ENCODE results near the gene ABAT. TPM values are rescaled to one million over a fixed set of nuclear protein-coding genes. Genes with fewer than 3 reads are reported as not detected.
A peak's percentile ranks its signal among the peaks of the same experiment; 100 is the strongest.

The ABAT gene
- total and polyA plus RNA-seq, 4 donors: 88.3 to 286 (median 191) TPM

DNA sequence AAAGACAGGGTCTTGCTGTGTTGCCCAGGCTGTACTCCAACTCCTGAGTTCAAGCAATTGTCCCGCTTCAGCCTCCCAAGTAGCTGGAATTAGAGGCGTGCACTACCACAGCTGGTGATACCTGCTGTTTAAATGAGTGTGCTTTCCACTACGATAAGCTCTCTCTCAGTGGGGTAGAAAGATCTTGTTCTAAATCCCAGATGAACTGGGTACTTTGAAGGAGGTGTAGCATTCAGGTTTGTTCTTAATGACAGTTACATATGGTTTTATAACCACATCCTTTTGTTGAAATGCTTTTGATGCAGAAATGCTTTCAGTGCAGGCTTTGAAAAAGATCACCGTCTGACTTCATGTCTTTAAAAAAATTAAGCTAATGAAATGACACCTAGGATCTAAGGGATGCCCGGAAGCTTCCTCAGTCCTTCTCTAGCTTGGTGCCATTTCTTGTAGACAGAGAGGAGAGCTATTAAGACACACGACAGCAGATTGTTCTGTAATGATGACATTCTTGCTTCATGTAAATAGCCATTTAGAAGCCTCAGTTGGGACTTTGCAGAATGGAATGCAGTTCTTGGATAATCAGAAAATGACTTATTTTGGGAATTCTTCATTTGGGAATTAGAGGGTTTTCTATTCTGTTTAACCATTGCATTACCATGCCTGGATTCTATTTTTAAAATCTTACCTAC lies 142.7 kb downstream of the ABAT start:
- WGBS (ENCODE audit: insufficient coverage): 76% methylated on average over 5 of the region's 6 CpGs
- Histone ChIP-seq H3K36me3 (ENCODE audit: control insufficient read depth, insufficient read depth, low read length) (peaks cover 29% of the 10 kb centered on the region), H3K27ac (ENCODE audit: low read depth, low read length) (no peak overlapping the region), H3K4me3 (ENCODE audit: low read depth, low read length) (no peak overlapping the region), H3K9me3 (ENCODE audit: control insufficient read depth, insufficient read depth, low read length) (no peaks in the 10 kb centered on the region), H3K27me3 (ENCODE audit: control insufficient read depth, insufficient read depth, low read length) (no peaks in the 10 kb centered on the region), H3K4me1 (ENCODE audit: control insufficient read depth, insufficient read depth, low read length) (no peaks in the 10 kb centered on the region)
- peak in 1 of 6 donors; percentile 76 for DNase-seq (ENCODE audit: low read depth in 4 of 6, low spot score in 6 of 6)

DNA sequence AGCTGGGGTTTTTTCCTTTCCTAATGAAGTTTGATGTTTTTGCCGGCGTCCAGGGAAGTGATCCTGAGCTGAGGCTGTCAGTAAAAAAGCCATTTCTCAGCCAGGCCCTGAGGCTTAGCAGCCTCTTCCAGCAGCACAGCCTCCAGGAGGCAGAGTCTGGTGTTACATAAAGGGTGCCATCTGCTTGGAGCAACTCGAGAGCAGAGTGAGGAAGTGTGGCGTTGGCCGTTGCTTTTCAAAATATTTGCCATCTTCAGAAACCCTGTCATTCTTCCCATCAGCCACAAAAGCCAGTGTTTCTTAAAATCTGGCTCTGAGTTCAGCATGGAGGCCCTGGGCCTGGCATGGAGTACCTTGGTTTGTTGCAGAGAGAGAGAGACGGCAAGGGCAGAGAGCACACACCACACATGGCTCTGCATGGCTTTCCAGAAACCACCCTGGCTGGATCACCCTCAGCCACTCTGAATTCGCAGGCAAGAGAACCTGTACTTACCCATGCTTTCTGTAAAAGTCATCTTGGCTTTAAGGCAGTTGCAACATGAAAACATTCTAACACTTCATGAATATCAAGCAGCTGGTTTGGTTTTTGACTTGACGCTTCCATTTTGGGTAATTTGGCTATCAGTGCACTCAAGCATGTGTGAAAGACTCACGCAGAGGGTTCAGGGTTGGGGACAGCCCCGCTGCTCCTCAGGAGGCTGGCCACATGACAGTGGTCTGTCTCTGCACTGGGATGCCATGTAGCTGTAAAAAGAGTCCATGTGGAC lies 144.3 kb downstream of the ABAT start:
- Histone ChIP-seq H3K36me3 (ENCODE audit: control insufficient read depth, insufficient read depth, low read length) (peaks cover 19% of the 10 kb centered on the region), H3K27ac (ENCODE audit: low read depth, low read length) (no peak overlapping the region), H3K27me3 (ENCODE audit: control insufficient read depth, insufficient read depth, low read length) (no peaks in the 10 kb centered on the region), H3K9me3 (ENCODE audit: control insufficient read depth, insufficient read depth, low read length) (no peaks in the 10 kb centered on the region), H3K4me1 (ENCODE audit: control insufficient read depth, insufficient read depth, low read length) (no peaks in the 10 kb centered on the region), H3K4me3 (ENCODE audit: low read depth, low read length) (no peak overlapping the region)
- 60% methylated on average over 5 of the region's 10 CpGs for WGBS (ENCODE audit: insufficient coverage)
- DNase-seq (ENCODE audit: low read depth in 4 of 6, low spot score in 6 of 6): peak in 1 of 6 donors; percentile 75

DNA sequence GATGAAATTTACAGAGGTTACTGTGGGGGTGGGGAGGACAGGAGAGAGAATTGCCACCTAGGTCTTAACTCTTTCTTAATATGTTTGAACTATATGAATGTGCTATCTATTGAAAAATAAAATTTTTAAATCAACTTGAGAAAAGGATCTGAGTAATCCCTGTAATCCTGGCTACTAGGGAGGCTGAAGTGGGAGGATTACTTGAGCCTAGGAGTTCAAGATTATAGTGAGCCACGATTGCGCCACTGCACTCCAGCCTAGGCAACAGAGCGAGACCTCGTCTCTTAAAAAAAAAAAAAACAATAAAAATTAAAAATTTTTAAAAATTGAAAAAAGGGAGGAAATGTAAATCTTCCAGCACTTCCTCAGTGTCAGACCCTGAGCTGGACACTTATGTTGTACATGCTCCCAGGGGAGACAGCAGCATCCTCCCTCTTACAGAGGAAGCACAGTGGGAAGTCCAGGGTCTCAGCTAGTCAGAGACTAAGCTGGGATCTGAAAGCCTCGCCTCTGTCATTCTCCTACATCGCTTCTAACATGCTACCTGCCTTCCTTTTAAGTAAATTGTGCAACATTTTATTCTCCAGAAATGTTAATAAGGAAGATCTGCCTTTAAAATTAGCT lies 145.1 kb downstream of the ABAT start:
- WGBS (ENCODE audit: insufficient coverage): no CpG with 5 or more reads among the region's 6 CpGs
- Histone ChIP-seq H3K36me3 (ENCODE audit: control insufficient read depth, insufficient read depth, low read length) (peaks cover 13% of the 10 kb centered on the region), H3K4me1 (ENCODE audit: control insufficient read depth, insufficient read depth, low read length) (no peaks in the 10 kb centered on the region), H3K27me3 (ENCODE audit: control insufficient read depth, insufficient read depth, low read length) (no peaks in the 10 kb centered on the region), H3K4me3 (ENCODE audit: low read depth, low read length) (no peak overlapping the region), H3K27ac (ENCODE audit: low read depth, low read length) (no peak overlapping the region), H3K9me3 (ENCODE audit: control insufficient read depth, insufficient read depth, low read length) (no peaks in the 10 kb centered on the region)
- no peak for DNase-seq (ENCODE audit: low read depth in 4 of 6, low spot score in 6 of 6)

DNA sequence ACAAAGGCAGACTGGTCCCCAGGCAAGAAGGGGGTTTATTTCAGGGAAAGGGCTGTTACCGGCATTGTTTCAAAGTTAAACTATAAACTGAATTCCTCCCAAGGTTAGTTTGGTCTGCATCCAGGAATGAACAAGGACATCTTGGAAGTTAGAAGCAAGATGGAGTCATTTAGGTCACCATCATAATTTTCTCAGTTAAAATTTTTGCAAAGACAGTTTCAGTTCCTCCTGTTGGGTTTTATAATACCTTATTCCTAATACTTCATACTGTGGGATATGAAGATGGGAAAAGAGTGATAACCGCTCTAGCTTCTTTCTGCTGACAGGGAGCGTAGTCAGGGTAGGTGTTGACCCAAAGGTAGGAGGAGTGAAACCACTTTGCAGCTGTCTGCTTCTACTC lies 148.0 kb downstream of the ABAT start:
- H3K4me1 ChIP-seq (ENCODE audit: control insufficient read depth, insufficient read depth, low read length): no peaks in the 10 kb centered on the region
- H3K4me3 ChIP-seq (ENCODE audit: low read depth, low read length): no peak overlapping the region
- H3K9me3 ChIP-seq (ENCODE audit: control insufficient read depth, insufficient read depth, low read length): no peaks in the 10 kb centered on the region
- no CpG with 5 or more reads among the region's 3 CpGs for WGBS (ENCODE audit: insufficient coverage)
- DNase-seq (ENCODE audit: low read depth in 4 of 6, low spot score in 6 of 6): no peak
- H3K27me3 ChIP-seq (ENCODE audit: control insufficient read depth, insufficient read depth, low read length): no peaks in the 10 kb centered on the region
- peaks cover 6% of the 10 kb centered on the region for H3K36me3 ChIP-seq (ENCODE audit: control insufficient read depth, insufficient read depth, low read length)
- no peak overlapping the region for H3K27ac ChIP-seq (ENCODE audit: low read depth, low read length)

DNA sequence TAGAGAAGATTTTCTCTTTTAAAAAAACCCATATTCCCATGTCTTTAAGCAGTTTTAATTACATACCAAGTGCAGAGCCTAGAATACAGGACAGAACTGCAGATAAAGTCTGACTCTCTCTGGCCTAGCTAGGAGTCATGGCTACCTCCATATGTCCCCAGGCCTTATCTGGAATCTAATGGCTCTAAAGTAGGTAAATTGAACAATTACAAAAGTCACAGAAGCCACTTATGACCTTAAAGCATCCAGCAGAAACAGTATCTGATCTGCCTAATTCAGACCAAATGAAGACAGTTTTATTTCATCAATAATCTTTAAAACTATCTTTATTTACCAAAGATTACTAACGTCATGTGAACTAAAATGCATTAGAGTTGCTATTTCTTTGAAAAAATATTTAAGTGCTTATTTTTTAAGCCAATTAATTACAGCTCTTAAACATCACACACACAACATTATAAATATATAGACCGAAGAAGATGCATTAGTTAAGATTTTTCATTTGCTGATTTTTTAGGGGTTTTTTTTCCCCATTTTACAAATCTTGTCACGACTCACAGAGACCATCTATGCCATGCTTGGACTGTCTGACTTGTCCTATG lies 152.0 kb downstream of the ABAT start:
- no peak overlapping the region for H3K27ac ChIP-seq (ENCODE audit: low read depth, low read length)
- WGBS (ENCODE audit: insufficient coverage): 86% methylated on average over 1 of the region's 3 CpGs
- H3K4me1 ChIP-seq (ENCODE audit: control insufficient read depth, insufficient read depth, low read length): no peaks in the 10 kb centered on the region
- DNase-seq (ENCODE audit: low read depth in 4 of 6, low spot score in 6 of 6): no peak
- peaks cover 8% of the 10 kb centered on the region for H3K36me3 ChIP-seq (ENCODE audit: control insufficient read depth, insufficient read depth, low read length)
- no peaks in the 10 kb centered on the region for H3K27me3 ChIP-seq (ENCODE audit: control insufficient read depth, insufficient read depth, low read length)
- no peaks in the 10 kb centered on the region for H3K9me3 ChIP-seq (ENCODE audit: control insufficient read depth, insufficient read depth, low read length)
- H3K4me3 ChIP-seq (ENCODE audit: low read depth, low read length): no peak overlapping the region

DNA sequence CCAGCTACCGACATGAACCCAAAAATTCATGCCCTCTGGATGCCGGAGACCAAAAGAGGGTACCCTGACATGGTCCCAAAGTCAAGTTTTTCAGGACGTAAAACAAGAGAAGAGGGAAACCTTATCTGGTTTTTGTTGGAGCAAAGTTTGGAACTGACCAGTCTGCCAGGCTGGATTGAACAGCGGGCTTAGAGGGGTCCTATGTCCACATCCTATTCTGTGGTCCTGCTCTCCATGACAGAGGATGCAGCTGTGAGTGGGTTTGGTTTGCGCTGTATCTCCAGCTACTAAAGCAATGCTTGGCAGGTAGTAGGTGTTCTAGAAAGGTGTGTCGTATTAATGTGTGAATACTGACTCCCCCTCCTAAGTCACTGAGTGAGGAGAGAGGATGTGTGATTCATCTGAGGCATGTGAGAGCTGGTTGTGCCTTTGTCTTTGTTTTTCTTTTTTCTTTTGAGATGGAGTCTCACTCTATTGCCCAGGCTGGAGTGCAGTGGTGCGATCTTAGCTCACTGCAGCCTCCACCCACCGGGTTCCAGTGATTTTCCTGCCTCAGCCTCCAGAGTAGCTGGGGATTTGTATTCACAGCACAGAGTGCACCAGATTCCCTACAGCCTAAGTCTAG lies 154.2 kb downstream of the ABAT start:
- Histone ChIP-seq H3K27me3 (ENCODE audit: control insufficient read depth, insufficient read depth, low read length) (no peaks in the 10 kb centered on the region), H3K36me3 (ENCODE audit: control insufficient read depth, insufficient read depth, low read length) (peaks cover 13% of the 10 kb centered on the region), H3K27ac (ENCODE audit: low read depth, low read length) (no peak overlapping the region), H3K4me1 (ENCODE audit: control insufficient read depth, insufficient read depth, low read length) (peaks cover 11% of the 10 kb centered on the region), H3K4me3 (ENCODE audit: low read depth, low read length) (no peak overlapping the region), H3K9me3 (ENCODE audit: control insufficient read depth, insufficient read depth, low read length) (no peaks in the 10 kb centered on the region)
- DNase-seq (ENCODE audit: low read depth in 4 of 6, low spot score in 6 of 6): no peak
- 97% methylated on average over 6 of the region's 8 CpGs for WGBS (ENCODE audit: insufficient coverage)

DNA sequence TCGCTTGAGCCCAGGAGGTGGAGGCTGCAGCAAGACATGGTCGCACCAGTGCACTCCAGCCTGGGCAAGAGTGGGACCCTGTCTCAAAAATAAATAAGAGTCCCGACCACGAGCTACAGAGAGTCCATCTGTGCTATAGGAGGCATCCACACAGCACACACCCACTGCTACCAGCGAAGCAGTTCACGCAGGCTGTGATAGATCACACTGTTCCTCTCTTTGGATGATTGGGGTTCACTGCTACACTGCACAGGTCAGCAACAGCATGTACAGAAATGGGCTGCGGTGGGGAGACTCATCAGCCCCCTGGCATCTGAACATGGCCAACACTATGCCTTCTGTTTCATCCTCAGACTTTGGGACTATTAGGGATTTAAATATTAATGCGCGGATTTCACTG lies 157.0 kb downstream of the ABAT start:
- H3K4me1 ChIP-seq (ENCODE audit: control insufficient read depth, insufficient read depth, low read length): peaks cover 11% of the 10 kb centered on the region
- no peak overlapping the region for H3K4me3 ChIP-seq (ENCODE audit: low read depth, low read length)
- WGBS (ENCODE audit: insufficient coverage): 76% methylated on average over 6 of the region's 9 CpGs
- no peak overlapping the region for H3K27ac ChIP-seq (ENCODE audit: low read depth, low read length)
- DNase-seq (ENCODE audit: low read depth in 4 of 6, low spot score in 6 of 6): no peak
- no peaks in the 10 kb centered on the region for H3K9me3 ChIP-seq (ENCODE audit: control insufficient read depth, insufficient read depth, low read length)
- no peaks in the 10 kb centered on the region for H3K27me3 ChIP-seq (ENCODE audit: control insufficient read depth, insufficient read depth, low read length)
- H3K36me3 ChIP-seq (ENCODE audit: control insufficient read depth, insufficient read depth, low read length): peaks cover 13% of the 10 kb centered on the region

DNA sequence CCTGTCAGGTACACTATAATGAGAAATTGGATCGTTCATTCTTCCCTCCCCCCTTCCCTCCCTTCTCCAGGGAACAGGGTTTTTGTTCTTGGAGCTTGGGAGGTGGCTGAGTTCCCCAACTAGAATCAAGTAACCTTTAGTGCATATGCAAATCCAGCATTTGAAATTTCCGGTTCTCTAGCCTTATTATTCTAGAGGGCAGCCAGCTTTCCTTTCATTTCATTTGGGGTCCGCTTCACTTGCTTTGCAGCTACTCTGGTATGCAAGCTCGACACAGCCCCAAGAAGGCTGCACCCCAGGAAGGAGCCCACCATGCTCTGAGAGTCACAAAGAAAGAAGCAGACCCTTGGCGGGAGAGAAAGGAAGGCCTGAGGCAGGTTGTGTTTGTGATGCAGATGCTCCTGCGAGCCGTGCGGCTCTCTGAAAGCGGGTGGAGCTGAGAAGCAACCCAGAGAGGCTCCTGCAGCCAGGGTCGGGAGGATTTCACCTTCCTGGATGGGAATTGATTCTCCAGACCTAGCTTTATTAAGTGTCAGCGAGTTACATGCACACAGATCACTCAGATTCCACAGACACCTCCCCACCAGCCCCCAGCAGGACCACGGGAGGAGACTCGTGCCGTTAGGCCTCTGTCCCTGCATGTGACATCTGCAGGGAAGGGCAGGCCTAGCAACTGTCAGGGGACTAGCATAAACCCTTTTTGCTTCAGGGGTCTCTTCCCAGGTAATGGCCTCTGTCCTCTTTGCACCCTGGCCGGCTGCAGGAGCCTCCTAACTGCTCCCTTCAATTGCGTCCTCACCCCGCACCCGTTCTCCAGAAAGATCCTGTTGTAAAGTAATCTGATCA lies 157.7 kb downstream of the ABAT start:
- Histone ChIP-seq H3K9me3 (ENCODE audit: control insufficient read depth, insufficient read depth, low read length) (no peaks in the 10 kb centered on the region), H3K4me3 (ENCODE audit: low read depth, low read length) (no peak overlapping the region), H3K27ac (ENCODE audit: low read depth, low read length) (no peak overlapping the region), H3K27me3 (ENCODE audit: control insufficient read depth, insufficient read depth, low read length) (no peaks in the 10 kb centered on the region), H3K4me1 (ENCODE audit: control insufficient read depth, insufficient read depth, low read length) (peaks cover 11% of the 10 kb centered on the region), H3K36me3 (ENCODE audit: control insufficient read depth, insufficient read depth, low read length) (peaks cover 13% of the 10 kb centered on the region)
- 43% methylated on average over 17 of the region's 18 CpGs for WGBS (ENCODE audit: insufficient coverage)
- peak in 2 of 6 donors; percentile 53 to 74 for DNase-seq (ENCODE audit: low read depth in 4 of 6, low spot score in 6 of 6)

DNA sequence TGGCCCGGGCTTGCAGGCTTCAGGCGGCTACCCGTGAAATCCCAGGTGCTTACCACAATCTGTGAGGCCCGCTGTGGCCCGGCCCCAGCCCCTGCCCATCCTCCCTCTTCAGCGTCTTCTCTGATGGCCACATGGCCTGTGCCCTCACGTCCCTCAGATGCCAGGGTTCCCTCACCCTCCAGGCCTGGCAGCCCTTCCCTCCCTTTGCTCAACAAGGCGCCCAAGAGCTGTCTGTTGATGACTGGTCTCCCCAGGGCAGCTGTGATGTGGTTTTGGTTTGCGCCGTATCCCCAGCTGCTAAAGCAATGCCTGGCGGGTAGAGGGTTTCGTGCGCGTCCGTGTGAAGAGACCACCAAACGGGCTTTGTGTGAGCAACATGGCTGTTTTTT lies 158.3 kb downstream of the ABAT start:
- peaks cover 11% of the 10 kb centered on the region for H3K4me1 ChIP-seq (ENCODE audit: control insufficient read depth, insufficient read depth, low read length)
- no peaks in the 10 kb centered on the region for H3K9me3 ChIP-seq (ENCODE audit: control insufficient read depth, insufficient read depth, low read length)
- WGBS (ENCODE audit: insufficient coverage): 76% methylated on average over 15 of the region's 16 CpGs
- no peaks in the 10 kb centered on the region for H3K27me3 ChIP-seq (ENCODE audit: control insufficient read depth, insufficient read depth, low read length)
- no peak for DNase-seq (ENCODE audit: low read depth in 4 of 6, low spot score in 6 of 6)
- no peak overlapping the region for H3K27ac ChIP-seq (ENCODE audit: low read depth, low read length)
- peaks cover 13% of the 10 kb centered on the region for H3K36me3 ChIP-seq (ENCODE audit: control insufficient read depth, insufficient read depth, low read length)
- H3K4me3 ChIP-seq (ENCODE audit: low read depth, low read length): no peak overlapping the region

Data from spinal cord (tissue), 10 donors.